ENCODE results near the gene RARG.

GRCh38 chr12:53173085-53173715 is 58.8 kb downstream of the RARG start:
- TF ChIP-seq CTCF (conservative IDR thresholded peaks at IDR 0.05), result no peak
- no peak for TF ChIP-seq EZH2 (IDR thresholded peaks at IDR 0.05; ENCODE audit: low read depth)
